NT2/D1 (cell line): ENCODE measurements around the gene CISD1.

ENCODE experiments used
- DNase-seq: peaks from one replicate; pipeline ENCODE4 v3.0.0-alpha.2; 2011; ENCODE audit warnings: low read depth, low spot score
- H3K27me3 ChIP-seq: 2 replicates; pipeline ENCODE4 v1.6.0; 2011; ENCODE audit warnings: mild to moderate bottlenecking; ENCODE audit not compliant: insufficient read length, insufficient read depth
- H3K36me3 ChIP-seq: 2 replicates; pipeline ENCODE4 v1.6.1; 2011; ENCODE audit warnings: mild to moderate bottlenecking, low read length, mixed read lengths; ENCODE audit not compliant: insufficient read depth, insufficient read length
- H3K4me1 ChIP-seq: 2 replicates; pipeline ENCODE4 v1.5.1; 2011; ENCODE audit not compliant: insufficient read depth, insufficient read length
- H3K4me3 ChIP-seq: 2 replicates; pipeline ENCODE4 v1.5.1; 2011; ENCODE audit warnings: low read depth; ENCODE audit not compliant: insufficient read length
- H3K9ac ChIP-seq: 2 replicates; pipeline ENCODE4 v1.6.0; 2011; ENCODE audit warnings: low read depth; ENCODE audit not compliant: insufficient read length
- H3K9me3 ChIP-seq: 2 replicates; pipeline ENCODE4 v1.5.1; 2011; ENCODE audit warnings: mild to moderate bottlenecking, low read length; ENCODE audit not compliant: insufficient read depth
- SUZ12 ChIP-seq: IDR thresholded peaks from 2 replicates; pipeline ENCODE4 v1.6.1; 2011; ENCODE audit not compliant: insufficient read length, insufficient read depth; ENCODE audit errors: extremely low read depth
- YY1 ChIP-seq: IDR thresholded peaks from 2 replicates; pipeline ENCODE4 v1.6.1; 2011; ENCODE audit not compliant: insufficient read length, insufficient read depth
- ZNF274 ChIP-seq: IDR thresholded peaks from 2 replicates; pipeline ENCODE4 v1.6.1; 2011; ENCODE audit warnings: mild to moderate bottlenecking, low read depth, low read length

CISD1 gene

DNA sequence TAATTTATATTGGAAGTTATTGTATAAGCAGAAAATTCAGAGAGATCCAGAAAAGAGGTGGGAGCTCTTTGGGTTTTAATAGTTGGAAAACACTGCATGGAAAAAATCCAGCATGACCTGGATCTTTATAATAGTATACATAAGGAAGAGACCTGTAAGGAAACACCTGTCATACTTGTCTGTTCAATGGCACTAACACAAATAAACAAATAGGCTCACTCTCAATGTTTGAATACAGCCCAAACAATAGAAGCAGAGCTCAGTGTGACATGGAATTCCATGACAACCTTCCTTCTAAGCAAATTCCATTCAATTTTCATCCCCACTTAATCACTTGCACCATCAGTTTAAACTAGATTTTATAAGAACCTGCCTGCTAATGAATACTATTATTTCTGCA, 31.7 kb downstream of the CISD1 start:
- Histone ChIP-seq H3K27me3 (no peaks in the 10 kb centered on the region), H3K9me3 (no peaks in the 10 kb centered on the region), H3K9ac (no peak overlapping the region), H3K4me1 (no peaks in the 10 kb centered on the region), H3K36me3 (no peaks in the 10 kb centered on the region), H3K4me3 (no peak overlapping the region)
- TF ChIP-seq SUZ12 (no peak), ZNF274 (no peak), YY1 (no peak)
- DNase-seq: no peak

DNA sequence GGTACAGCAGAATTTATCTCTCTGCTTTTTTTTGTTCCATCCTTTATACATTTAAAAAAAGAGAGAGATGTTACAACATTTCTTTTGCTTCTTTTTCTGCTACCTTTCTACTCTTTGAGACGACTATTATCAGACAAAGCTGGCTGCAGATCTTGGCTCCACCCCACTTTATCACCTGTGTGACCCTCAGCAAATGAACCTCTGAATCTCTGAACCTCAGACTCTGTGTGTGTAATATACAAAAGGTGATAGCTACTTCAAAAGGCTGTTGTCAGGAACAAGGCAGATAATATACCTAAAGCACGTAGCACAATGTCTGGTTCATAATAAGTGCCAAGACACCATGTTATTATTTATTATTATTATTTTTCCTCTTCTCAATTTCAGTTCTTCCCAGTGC, 33.3 kb downstream of the CISD1 start:
- no peak overlapping the region for H3K4me3 ChIP-seq
- H3K4me1 ChIP-seq: no peaks in the 10 kb centered on the region
- TF ChIP-seq YY1 (no peak), SUZ12 (no peak), ZNF274 (no peak)
- H3K9ac ChIP-seq: no peak overlapping the region
- no peaks in the 10 kb centered on the region for H3K27me3 ChIP-seq
- H3K36me3 ChIP-seq: no peaks in the 10 kb centered on the region
- no peaks in the 10 kb centered on the region for H3K9me3 ChIP-seq
- DNase-seq: no peak

DNA sequence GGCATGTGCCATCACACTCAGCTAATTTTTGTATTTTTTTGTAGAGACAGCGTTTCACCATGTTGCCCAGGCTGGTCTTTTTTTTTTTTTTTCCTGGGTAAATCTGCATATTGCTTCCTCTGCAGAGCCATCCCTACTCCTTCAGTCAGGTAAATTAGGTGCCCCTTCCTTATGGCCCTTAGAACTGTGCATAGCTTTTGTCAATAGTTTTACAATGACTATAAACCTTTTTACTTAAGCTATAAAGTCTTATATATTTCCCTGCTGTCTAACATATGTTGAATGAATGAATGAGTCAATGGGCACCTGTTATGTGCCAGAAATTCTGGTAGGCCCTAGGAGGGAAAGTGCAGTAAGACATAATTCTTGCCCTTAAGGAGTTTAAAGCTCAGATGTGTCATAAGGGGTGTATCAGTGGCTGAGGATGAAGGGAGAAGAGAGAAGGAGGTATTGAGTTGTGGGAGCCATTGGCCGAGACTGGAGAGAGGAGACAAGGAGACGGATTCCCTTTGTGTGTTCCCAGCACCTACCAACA, 35.2 kb downstream of the CISD1 start:
- no peak overlapping the region for H3K4me3 ChIP-seq
- no peak overlapping the region for H3K9ac ChIP-seq
- TF ChIP-seq SUZ12 (no peak), YY1 (no peak), ZNF274 (no peak)
- no peaks in the 10 kb centered on the region for H3K36me3 ChIP-seq
- no peaks in the 10 kb centered on the region for H3K27me3 ChIP-seq
- DNase-seq: no peak
- H3K4me1 ChIP-seq: no peaks in the 10 kb centered on the region
- H3K9me3 ChIP-seq: no peaks in the 10 kb centered on the region

DNA sequence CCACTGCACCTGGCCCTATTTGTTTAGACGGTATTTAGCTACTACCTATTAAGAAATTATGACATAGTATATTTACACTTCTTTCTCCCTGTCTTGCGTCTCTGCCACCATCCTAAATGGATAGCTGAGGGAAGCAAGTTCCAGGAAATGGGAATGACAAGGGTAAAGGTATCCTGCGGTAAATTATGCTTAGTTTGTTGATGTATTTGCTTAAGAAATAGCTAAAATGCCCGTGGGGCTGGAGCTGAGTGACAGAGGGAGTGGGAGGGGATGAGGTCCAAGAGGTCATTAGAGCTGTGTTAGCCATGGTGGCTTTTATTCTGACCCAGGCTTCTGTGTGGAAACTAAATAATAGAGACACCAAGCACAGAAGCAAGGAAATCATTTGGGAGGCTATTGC, 36.9 kb downstream of the CISD1 start:
- TF ChIP-seq YY1: no peak
- no peak for TF ChIP-seq ZNF274
- no peak for TF ChIP-seq SUZ12
- no peak for DNase-seq
- no peak overlapping the region for H3K4me3 ChIP-seq
- no peaks in the 10 kb centered on the region for H3K36me3 ChIP-seq
- no peaks in the 10 kb centered on the region for H3K27me3 ChIP-seq
- no peaks in the 10 kb centered on the region for H3K9me3 ChIP-seq
- no peaks in the 10 kb centered on the region for H3K4me1 ChIP-seq
- H3K9ac ChIP-seq: no peak overlapping the region

DNA sequence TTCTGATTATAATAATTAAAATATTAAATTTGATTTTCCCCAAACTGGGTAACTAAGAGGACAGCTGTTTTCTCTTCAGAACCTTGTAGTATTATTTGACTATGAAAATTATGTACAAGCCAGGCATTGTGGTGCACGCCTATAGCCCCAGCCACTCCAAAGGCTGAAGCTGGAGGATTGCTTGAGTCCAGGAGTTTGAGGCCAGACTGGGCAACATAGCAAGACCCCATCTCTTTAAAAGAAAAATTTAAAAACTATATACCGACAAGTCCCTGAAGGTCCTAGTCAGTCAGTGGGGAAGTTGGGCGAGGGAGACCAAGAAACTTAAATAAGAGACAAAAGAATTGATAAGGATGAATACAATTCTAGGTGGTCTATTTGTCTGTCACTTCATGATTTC, 38.7 kb downstream of the CISD1 start:
- Histone ChIP-seq H3K9ac (no peak overlapping the region), H3K4me1 (no peaks in the 10 kb centered on the region), H3K27me3 (no peaks in the 10 kb centered on the region), H3K9me3 (no peaks in the 10 kb centered on the region), H3K4me3 (no peak overlapping the region), H3K36me3 (no peaks in the 10 kb centered on the region)
- TF ChIP-seq SUZ12 (no peak), ZNF274 (no peak), YY1 (no peak)
- DNase-seq: no peak

DNA sequence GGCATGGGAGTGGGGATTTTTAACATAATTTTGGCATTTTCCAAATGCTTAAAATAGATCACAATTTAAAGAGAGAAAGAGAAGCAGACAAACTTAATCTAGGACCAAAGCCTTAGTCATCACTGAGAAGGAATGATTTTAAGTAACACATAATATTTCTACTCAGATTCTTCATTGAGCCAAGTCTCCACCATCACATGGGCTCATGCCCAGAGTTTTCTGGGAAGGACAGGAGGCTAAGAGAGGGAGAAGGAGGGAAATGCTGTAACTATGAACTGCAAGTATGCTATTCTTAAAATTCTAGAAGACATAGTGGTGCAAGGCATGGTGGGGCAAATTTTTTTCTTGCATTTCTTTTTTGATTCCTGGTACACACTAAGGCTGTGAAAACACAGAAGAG, 42.1 kb downstream of the CISD1 start:
- DNase-seq: no peak
- no peak overlapping the region for H3K9ac ChIP-seq
- H3K9me3 ChIP-seq: no peaks in the 10 kb centered on the region
- no peak overlapping the region for H3K4me3 ChIP-seq
- no peaks in the 10 kb centered on the region for H3K4me1 ChIP-seq
- no peaks in the 10 kb centered on the region for H3K36me3 ChIP-seq
- TF ChIP-seq SUZ12: no peak
- no peak for TF ChIP-seq YY1
- TF ChIP-seq ZNF274: no peak
- no peaks in the 10 kb centered on the region for H3K27me3 ChIP-seq

DNA sequence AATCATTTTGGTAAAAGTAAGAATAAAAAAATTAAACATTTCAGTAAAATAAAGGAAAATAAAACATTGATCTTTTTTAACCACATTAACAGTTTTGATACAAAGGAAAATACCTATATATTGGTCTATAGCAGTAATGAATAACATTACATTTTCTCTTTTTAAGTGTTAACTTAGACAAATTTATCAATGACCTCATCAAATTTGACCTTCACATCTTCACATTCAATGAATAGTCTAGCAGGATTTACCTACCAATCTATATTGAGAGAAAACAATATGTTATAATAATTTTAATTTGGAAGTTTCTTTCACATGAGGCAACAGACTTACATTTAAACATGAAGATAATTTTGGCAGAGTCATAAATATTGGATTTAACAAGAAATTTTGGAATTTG, 47.9 kb downstream of the CISD1 start:
- Histone ChIP-seq H3K36me3 (no peaks in the 10 kb centered on the region), H3K9ac (no peak overlapping the region), H3K9me3 (no peaks in the 10 kb centered on the region), H3K4me1 (no peaks in the 10 kb centered on the region), H3K4me3 (no peak overlapping the region), H3K27me3 (no peaks in the 10 kb centered on the region)
- TF ChIP-seq ZNF274 (no peak), SUZ12 (no peak)
- DNase-seq: no peak
